ENCODE results near the gene CHD5. TPM values are rescaled to one million over a fixed set of nuclear protein-coding genes. Genes with fewer than 3 reads are reported as not detected.

The CHD5 gene
- total RNA-seq, 1 experiment from 2014 or later = 1.6 TPM

DNA sequence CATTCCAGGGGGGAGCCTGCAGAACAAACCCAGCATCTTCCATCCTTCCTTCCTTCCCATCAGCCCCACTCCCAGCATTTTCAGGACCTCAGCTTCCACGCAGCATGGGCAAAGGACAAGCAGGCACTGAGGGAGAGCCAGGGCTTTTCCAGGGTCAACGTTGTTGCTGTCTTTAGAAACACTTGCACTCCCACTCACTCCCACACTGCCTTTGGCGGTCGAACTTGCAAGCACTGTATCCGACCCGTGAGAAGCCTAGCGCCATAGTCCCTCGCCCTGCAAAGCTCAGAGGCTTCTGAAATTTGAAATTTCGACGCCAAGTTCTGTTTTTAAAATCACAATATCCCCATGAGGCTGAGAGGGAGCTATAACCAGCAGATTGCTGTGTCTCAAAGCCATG is 87.0 kb downstream of the CHD5 start:
- Histone ChIP-seq H3K23me2 (ENCODE audit: insufficient read length, low read depth, low read length, poor library complexity, severe bottlenecking) (no peaks in the 10 kb centered on the region), H3K18ac (ENCODE audit: insufficient read length, low read depth, low read length) (no peak overlapping the region), H2BK5ac (ENCODE audit: insufficient read length, low read length) (no peak overlapping the region), H4K8ac (replicated peaks; ENCODE audit: insufficient read length, low read depth, low read length) (no peak overlapping the region), H4K91ac (ENCODE audit: insufficient read length, low read depth, low read length) (no peak overlapping the region), H3K23ac (ENCODE audit: insufficient read length, low read depth, low read length) (no peak overlapping the region), H3K9me3 (ENCODE audit: control insufficient read depth, low read depth, low read length) (no peaks in the 10 kb centered on the region), H3K79me1 (ENCODE audit: insufficient read depth, low read depth, low read length, poor library complexity, severe bottlenecking) (no peaks in the 10 kb centered on the region), H2BK20ac (ENCODE audit: low read depth, low read length, poor library complexity, severe bottlenecking) (no peak overlapping the region), H2AFZ (ENCODE audit: low read length) (no peak overlapping the region), H4K20me1 (ENCODE audit: control insufficient read depth, insufficient read depth, insufficient read length) (no peaks in the 10 kb centered on the region), H2BK12ac (ENCODE audit: insufficient read length, low read depth, low read length) (no peak overlapping the region), H2BK120ac (ENCODE audit: low read depth, low read length, poor library complexity, severe bottlenecking) (no peak overlapping the region), H3K27me3 (ENCODE audit: insufficient read depth, low read length) (no peaks in the 10 kb centered on the region; the same call in 1 of the 2 replicates), H3K79me2 (ENCODE audit: insufficient read depth, low read length) (no peaks in the 10 kb centered on the region), H3K4me1 (ENCODE audit: insufficient read depth, low read length) (no peaks in the 10 kb centered on the region), H3K14ac (ENCODE audit: insufficient read depth, low read length) (no peak overlapping the region), H2AK5ac (ENCODE audit: insufficient read length, low read length) (no peak overlapping the region), H3K27ac (ENCODE audit: insufficient read length, low read depth, low read length) (no peak overlapping the region), H3K56ac (ENCODE audit: insufficient read length, low read depth, low read length) (no peak overlapping the region), H2BK15ac (ENCODE audit: low read depth, low read length) (no peak overlapping the region), H3K9ac (ENCODE audit: extremely low read depth, insufficient read length, low read length) (no peak overlapping the region), H3K4me2 (ENCODE audit: insufficient read depth, insufficient read length, low read length) (no peak overlapping the region), H4K5ac (ENCODE audit: insufficient read length, low read depth, low read length) (no peak overlapping the region), H3T11ph (ENCODE audit: low read length) (no peak overlapping the region), H3K4ac (ENCODE audit: low read depth, low read length) (no peak overlapping the region)
- H3K27me3 Mint-ChIP-seq (ENCODE audit: low read depth) = no peaks in the 10 kb centered on the region
- no CpG with 5 or more reads among the region's 10 CpGs for WGBS (ENCODE audit: extremely low coverage, insufficient read length, low lambda C conversion rate)
- TF ChIP-seq CTCF (conservative IDR thresholded peaks at IDR 0.05) = no peak
- H3K4me3 Mint-ChIP-seq = no peak overlapping the region
- DNase-seq = no peak
- no peak overlapping the region for H3K27ac Mint-ChIP-seq
- no peaks in the 10 kb centered on the region; a peak in 1 of 5 replicates for H3K9me3 Mint-ChIP-seq
- H3K4me1 Mint-ChIP-seq = peaks cover 0 to 4% of the 10 kb centered on the region in 2 experiments; a peak in 1 of 4 replicates
- no peaks in the 10 kb centered on the region for H3K36me3 Mint-ChIP-seq (ENCODE audit: insufficient read depth in 1 of 3, low read depth in 3 of 3)
